ENCODE results near the gene ATP2B2. TPM values are rescaled to one million over a fixed set of nuclear protein-coding genes. Genes with fewer than 3 reads are reported as not detected.

The ATP2B2 gene
- total RNA-seq, 1 experiment from 2014 or later: 0.22 TPM

DNA sequence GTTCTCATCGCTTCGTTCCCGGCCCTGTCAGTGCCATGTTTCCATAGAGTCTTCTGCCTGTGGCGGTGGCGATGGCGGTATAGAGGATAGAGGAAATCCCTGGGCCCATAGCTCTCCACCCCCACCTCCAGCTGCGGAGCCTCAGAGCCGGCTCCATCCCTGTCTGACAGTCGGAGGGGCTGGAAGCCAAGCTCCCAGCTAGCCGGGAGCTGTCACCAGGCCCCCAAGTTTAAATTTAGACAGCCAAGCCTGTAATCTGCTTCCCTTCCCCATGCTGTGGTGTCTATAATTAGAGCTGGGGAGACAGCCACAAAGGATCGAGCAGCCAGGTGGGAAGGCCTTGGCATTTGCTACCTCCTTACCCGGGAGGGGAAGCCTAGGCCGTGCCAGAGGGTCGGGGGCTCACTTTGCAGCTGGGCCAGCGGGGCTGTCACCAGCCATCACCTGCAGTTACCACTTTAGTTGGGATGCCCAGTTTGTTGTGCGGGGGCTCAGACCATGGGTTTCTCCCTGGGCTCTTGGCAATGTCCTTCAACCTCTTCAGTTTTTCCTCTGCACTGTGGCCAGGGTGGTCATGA, 128.1 kb downstream of the ATP2B2 start:
- no peaks in the 10 kb centered on the region for H3K79me2 ChIP-seq (ENCODE audit: low read length)
- DNase-seq: no peak
- no peaks in the 10 kb centered on the region for H4K20me1 ChIP-seq (ENCODE audit: insufficient read depth, low read depth, low read length)
- H3K36me3 ChIP-seq (ENCODE audit: insufficient read depth, low read length): no peaks in the 10 kb centered on the region
- H3K4me1 ChIP-seq (ENCODE audit: low read length): peaks cover 23% of the 10 kb centered on the region
- no peaks in the 10 kb centered on the region for H3K9me2 ChIP-seq (replicated peaks; ENCODE audit: insufficient read depth, low read length)
- no peaks in the 10 kb centered on the region for H3K27me3 ChIP-seq (ENCODE audit: low read length)
- no peak overlapping the region for H3K4me3 ChIP-seq (ENCODE audit: low read length)
- no peak overlapping the region for H2AFZ ChIP-seq (ENCODE audit: low read length)
- H3K4me2 ChIP-seq (ENCODE audit: low read depth, low read length, poor library complexity, severe bottlenecking): no peak overlapping the region
- no peak overlapping the region for H3K9ac ChIP-seq (ENCODE audit: low read length)
- no peak overlapping the region for H3K27ac ChIP-seq (ENCODE audit: low read length)
- no peaks in the 10 kb centered on the region for H3K9me3 ChIP-seq (ENCODE audit: low read length)

- Histone ChIP-seq H2AFZ (ENCODE audit: low read length) (no peak overlapping the region), H3K4me2 (ENCODE audit: low read depth, low read length, poor library complexity, severe bottlenecking) (no peak overlapping the region), H3K36me3 (ENCODE audit: insufficient read depth, low read length) (no peaks in the 10 kb centered on the region), H4K20me1 (ENCODE audit: insufficient read depth, low read depth, low read length) (no peaks in the 10 kb centered on the region), H3K4me3 (ENCODE audit: low read length) (no peak overlapping the region), H3K9me3 (ENCODE audit: low read length) (no peaks in the 10 kb centered on the region; the same call in 1 of the 2 replicates), H3K27me3 (ENCODE audit: low read length) (no peaks in the 10 kb centered on the region), H3K4me1 (ENCODE audit: low read length) (peaks cover 17% of the 10 kb centered on the region), H3K9me2 (replicated peaks; ENCODE audit: insufficient read depth, low read length) (no peaks in the 10 kb centered on the region), H3K9ac (ENCODE audit: low read length) (no peak overlapping the region), H3K27ac (ENCODE audit: low read length) (no peak overlapping the region), H3K79me2 (ENCODE audit: low read length) (no peaks in the 10 kb centered on the region)
- DNase-seq: no peak
Observed at GRCh38 chr3:10376353-10376752, 129.0 kb downstream of the ATP2B2 start.

DNA sequence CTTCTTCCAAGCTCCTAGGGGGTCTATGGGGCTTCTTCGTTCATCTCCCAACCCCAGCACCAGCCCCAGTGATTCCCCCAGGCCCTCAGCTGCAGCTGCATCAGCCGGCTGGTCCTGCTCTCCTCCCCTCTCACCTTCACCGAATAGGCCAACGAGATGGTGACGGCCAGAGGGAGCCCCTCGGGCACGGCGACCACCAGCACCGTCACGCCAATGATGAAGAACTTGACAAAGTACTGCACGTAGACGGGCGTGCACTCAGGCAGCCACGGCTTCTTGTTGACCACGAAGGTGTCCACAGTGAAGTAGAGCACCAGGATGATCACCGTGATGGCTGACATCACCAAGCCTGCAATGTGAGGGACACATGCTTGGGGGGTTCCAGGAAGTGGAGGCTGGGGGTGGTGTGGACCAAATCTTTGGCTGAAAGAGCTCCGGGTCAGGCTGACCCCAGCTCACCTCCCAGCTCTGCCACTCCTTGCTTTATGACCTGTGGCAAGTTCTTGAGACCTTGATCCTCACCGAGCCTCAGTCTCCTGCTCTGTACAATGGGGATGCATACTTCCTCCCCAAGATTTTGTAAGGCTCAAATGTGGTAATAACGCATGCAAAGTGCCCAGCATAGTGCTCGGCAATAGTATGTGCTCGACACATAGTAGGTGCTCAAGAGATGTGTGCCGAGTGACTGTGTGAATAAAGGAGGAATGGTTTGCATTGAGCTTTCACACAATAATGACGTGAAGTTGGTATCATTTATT, 129.9 kb downstream of the ATP2B2 start:
- Histone ChIP-seq H3K79me2 (ENCODE audit: low read length) (no peaks in the 10 kb centered on the region), H2AFZ (ENCODE audit: low read length) (no peak overlapping the region), H3K27ac (ENCODE audit: low read length) (no peak overlapping the region), H4K20me1 (ENCODE audit: insufficient read depth, low read depth, low read length) (no peaks in the 10 kb centered on the region), H3K9me2 (replicated peaks; ENCODE audit: insufficient read depth, low read length) (no peaks in the 10 kb centered on the region), H3K36me3 (ENCODE audit: insufficient read depth, low read length) (no peaks in the 10 kb centered on the region), H3K9me3 (ENCODE audit: low read length) (no peaks in the 10 kb centered on the region; the same call in 1 of the 2 replicates), H3K27me3 (ENCODE audit: low read length) (no peaks in the 10 kb centered on the region), H3K9ac (ENCODE audit: low read length) (no peak overlapping the region), H3K4me2 (ENCODE audit: low read depth, low read length, poor library complexity, severe bottlenecking) (no peak overlapping the region), H3K4me3 (ENCODE audit: low read length) (no peak overlapping the region), H3K4me1 (ENCODE audit: low read length) (peaks cover 8% of the 10 kb centered on the region)
- no peak for DNase-seq

GRCh38 chr3:10374311-10374710, 131.1 kb downstream of the ATP2B2 start:
- Histone ChIP-seq H3K4me3 (ENCODE audit: low read length) (no peak overlapping the region), H3K27me3 (ENCODE audit: low read length) (no peaks in the 10 kb centered on the region), H3K27ac (ENCODE audit: low read length) (no peak overlapping the region), H3K4me1 (ENCODE audit: low read length) (peaks cover 8% of the 10 kb centered on the region), H3K9me2 (replicated peaks; ENCODE audit: insufficient read depth, low read length) (no peaks in the 10 kb centered on the region), H3K9ac (ENCODE audit: low read length) (no peak overlapping the region), H3K4me2 (ENCODE audit: low read depth, low read length, poor library complexity, severe bottlenecking) (no peak overlapping the region), H2AFZ (ENCODE audit: low read length) (no peak overlapping the region), H3K79me2 (ENCODE audit: low read length) (no peaks in the 10 kb centered on the region), H3K9me3 (ENCODE audit: low read length) (no peaks in the 10 kb centered on the region; the same call in 1 of the 2 replicates), H3K36me3 (ENCODE audit: insufficient read depth, low read length) (no peaks in the 10 kb centered on the region), H4K20me1 (ENCODE audit: insufficient read depth, low read depth, low read length) (no peaks in the 10 kb centered on the region)
- no peak for DNase-seq

- no peaks in the 10 kb centered on the region for H4K20me1 ChIP-seq (ENCODE audit: insufficient read depth, low read depth, low read length)
- H3K27ac ChIP-seq (ENCODE audit: low read length): no peak overlapping the region
- no peaks in the 10 kb centered on the region; the same call in 1 of the 2 replicates for H3K9me3 ChIP-seq (ENCODE audit: low read length)
- H2AFZ ChIP-seq (ENCODE audit: low read length): no peak overlapping the region
- no peaks in the 10 kb centered on the region for H3K79me2 ChIP-seq (ENCODE audit: low read length)
- no peaks in the 10 kb centered on the region for H3K27me3 ChIP-seq (ENCODE audit: low read length)
- H3K36me3 ChIP-seq (ENCODE audit: insufficient read depth, low read length): no peaks in the 10 kb centered on the region
- peaks cover 8% of the 10 kb centered on the region for H3K4me1 ChIP-seq (ENCODE audit: low read length)
- H3K9ac ChIP-seq (ENCODE audit: low read length): no peak overlapping the region
- H3K4me3 ChIP-seq (ENCODE audit: low read length): no peak overlapping the region
- DNase-seq: no peak
- no peaks in the 10 kb centered on the region for H3K9me2 ChIP-seq (replicated peaks; ENCODE audit: insufficient read depth, low read length)
- no peak overlapping the region for H3K4me2 ChIP-seq (ENCODE audit: low read depth, low read length, poor library complexity, severe bottlenecking)
Observed at GRCh38 chr3:10373686-10374261, 131.6 kb downstream of the ATP2B2 start.

- Histone ChIP-seq H3K9me2 (replicated peaks; ENCODE audit: insufficient read depth, low read length) (no peaks in the 10 kb centered on the region), H3K27me3 (ENCODE audit: low read length) (no peaks in the 10 kb centered on the region), H3K4me1 (ENCODE audit: low read length) (peaks cover 6% of the 10 kb centered on the region), H3K4me2 (ENCODE audit: low read depth, low read length, poor library complexity, severe bottlenecking) (no peak overlapping the region), H3K4me3 (ENCODE audit: low read length) (no peak overlapping the region), H3K36me3 (ENCODE audit: insufficient read depth, low read length) (no peaks in the 10 kb centered on the region), H3K27ac (ENCODE audit: low read length) (no peak overlapping the region), H2AFZ (ENCODE audit: low read length) (no peak overlapping the region), H4K20me1 (ENCODE audit: insufficient read depth, low read depth, low read length) (no peaks in the 10 kb centered on the region), H3K79me2 (ENCODE audit: low read length) (no peaks in the 10 kb centered on the region), H3K9me3 (ENCODE audit: low read length) (no peaks in the 10 kb centered on the region; the same call in 1 of the 2 replicates), H3K9ac (ENCODE audit: low read length) (no peak overlapping the region)
- no peak for DNase-seq
Observed at GRCh38 chr3:10371789-10372188, 133.6 kb downstream of the ATP2B2 start.

GRCh38 chr3:10371167-10371566, 134.2 kb downstream of the ATP2B2 start:
- H3K36me3 ChIP-seq (ENCODE audit: insufficient read depth, low read length): no peaks in the 10 kb centered on the region
- no peak for DNase-seq
- H3K9ac ChIP-seq (ENCODE audit: low read length): no peak overlapping the region
- H3K79me2 ChIP-seq (ENCODE audit: low read length): no peaks in the 10 kb centered on the region
- no peaks in the 10 kb centered on the region for H4K20me1 ChIP-seq (ENCODE audit: insufficient read depth, low read depth, low read length)
- no peaks in the 10 kb centered on the region for H3K9me2 ChIP-seq (replicated peaks; ENCODE audit: insufficient read depth, low read length)
- H3K4me1 ChIP-seq (ENCODE audit: low read length): peaks cover under 1% of the 10 kb centered on the region
- H3K9me3 ChIP-seq (ENCODE audit: low read length): no peaks in the 10 kb centered on the region; the same call in 1 of the 2 replicates
- no peaks in the 10 kb centered on the region for H3K27me3 ChIP-seq (ENCODE audit: low read length)
- H2AFZ ChIP-seq (ENCODE audit: low read length): no peak overlapping the region
- no peak overlapping the region for H3K27ac ChIP-seq (ENCODE audit: low read length)
- no peak overlapping the region for H3K4me3 ChIP-seq (ENCODE audit: low read length)
- H3K4me2 ChIP-seq (ENCODE audit: low read depth, low read length, poor library complexity, severe bottlenecking): no peak overlapping the region

- no peak overlapping the region for H3K4me3 ChIP-seq (ENCODE audit: low read length)
- H3K36me3 ChIP-seq (ENCODE audit: insufficient read depth, low read length): no peaks in the 10 kb centered on the region
- H3K9ac ChIP-seq (ENCODE audit: low read length): no peak overlapping the region
- H3K4me2 ChIP-seq (ENCODE audit: low read depth, low read length, poor library complexity, severe bottlenecking): no peak overlapping the region
- H2AFZ ChIP-seq (ENCODE audit: low read length): no peak overlapping the region
- H3K4me1 ChIP-seq (ENCODE audit: low read length): no peaks in the 10 kb centered on the region
- H3K27ac ChIP-seq (ENCODE audit: low read length): no peak overlapping the region
- H3K9me3 ChIP-seq (ENCODE audit: low read length): no peaks in the 10 kb centered on the region; the same call in 1 of the 2 replicates
- no peaks in the 10 kb centered on the region for H3K9me2 ChIP-seq (replicated peaks; ENCODE audit: insufficient read depth, low read length)
- no peaks in the 10 kb centered on the region for H4K20me1 ChIP-seq (ENCODE audit: insufficient read depth, low read depth, low read length)
- no peaks in the 10 kb centered on the region for H3K79me2 ChIP-seq (ENCODE audit: low read length)
- no peak for DNase-seq
- H3K27me3 ChIP-seq (ENCODE audit: low read length): no peaks in the 10 kb centered on the region
Observed at GRCh38 chr3:10370429-10370828, 135.0 kb downstream of the ATP2B2 start.

All from Karpas-422 (cell line).